ELF-1 (cell line): ENCODE measurements around the gene TUBB2A.
"Not testable (repeated sequence)": the region's sequence is repeated elsewhere in the genome, so short reads cannot be mapped to it uniquely, and the experiment has no call there.

Source experiments
- DNase-seq: peaks from one replicate; pipeline ENCODE4 v3.0.0-alpha.2; 2016; ENCODE audit warnings: low read depth, low spot score

Gene TUBB2A

GRCh38 chr6:3181105-3181504 lies 23.8 kb upstream of the TUBB2A start:
- no peak for DNase-seq

- not testable (repeated sequence) for DNase-seq
Observed at GRCh38 chr6:3179945-3180344, 22.6 kb upstream of the TUBB2A start.

- not testable (repeated sequence) for DNase-seq
Observed at GRCh38 chr6:3178666-3179065, 21.3 kb upstream of the TUBB2A start.

GRCh38 chr6:3176562-3177355 lies 19.4 kb upstream of the TUBB2A start:
- peak; percentile 75 for DNase-seq

- DNase-seq, result peak; percentile 69
Observed at GRCh38 chr6:3175715-3176402, 18.5 kb upstream of the TUBB2A start.

GRCh38 chr6:3173636-3174089 lies 16.3 kb upstream of the TUBB2A start:
- DNase-seq, result not testable (repeated sequence)

GRCh38 chr6:3172789-3173188 lies 15.4 kb upstream of the TUBB2A start:
- not testable (repeated sequence) for DNase-seq

GRCh38 chr6:3171313-3172175 lies 14.2 kb upstream of the TUBB2A start:
- DNase-seq, result peak; percentile 59

GRCh38 chr6:3170676-3171075 lies 13.3 kb upstream of the TUBB2A start:
- not testable (repeated sequence) for DNase-seq

- DNase-seq, result not testable (repeated sequence)
Observed at GRCh38 chr6:3168046-3168445, 10.7 kb upstream of the TUBB2A start.

GRCh38 chr6:3166535-3167225 lies 9.3 kb upstream of the TUBB2A start:
- not testable (repeated sequence) for DNase-seq

- peak; percentile 90 for DNase-seq
Observed at GRCh38 chr6:3165631-3166534, 8.5 kb upstream of the TUBB2A start.

GRCh38 chr6:3164388-3164787 lies 7.0 kb upstream of the TUBB2A start:
- DNase-seq, result no peak

GRCh38 chr6:3163248-3163594 lies 5.9 kb upstream of the TUBB2A start:
- peak; percentile 55 for DNase-seq

- peak; percentile 89 for DNase-seq
Observed at GRCh38 chr6:3162565-3163247, 5.4 kb upstream of the TUBB2A start.

GRCh38 chr6:3162067-3162497 lies 4.7 kb upstream of the TUBB2A start:
- no peak for DNase-seq

- DNase-seq, result peak; percentile 61
Observed at GRCh38 chr6:3159805-3160781, 2.7 kb upstream of the TUBB2A start.
